SK-N-SH treated with all-trans-retinoic acid at 6 μM for 48 hours (cell line): ENCODE results near the gene TPK1.

Experiments used
- ARNTL ChIP-seq: fragments of 450-650 bp; formaldehyde crosslinking; IDR thresholded peaks from 2 replicates; pipeline ENCODE4 v1.5.0; 2020; ENCODE audit warnings: low read depth, mild to moderate bottlenecking, moderate library complexity, borderline replicate concordance
- CREB5 ChIP-seq: fragments of 250-450 bp; sonication (Bioruptor Pico); IDR thresholded peaks from 2 replicates; pipeline ENCODE4 v1.5.1; 2020; ENCODE audit warnings: low read depth, mild to moderate bottlenecking, moderate library complexity
- CSDC2 ChIP-seq: fragments of 250-450 bp; sonication (Bioruptor Pico); IDR thresholded peaks from 2 replicates; pipeline ENCODE4 v1.5.0; 2020; ENCODE audit warnings: mild to moderate bottlenecking, moderate library complexity
- ESRRG ChIP-seq: fragments of 250-450 bp; sonication (Bioruptor Pico); IDR thresholded peaks from 2 replicates; pipeline ENCODE4 v1.6.1; 2021; ENCODE audit warnings: mild to moderate bottlenecking
- GLIS3 ChIP-seq: fragments of 250-450 bp; sonication (Bioruptor Pico); IDR thresholded peaks from 2 replicates; pipeline ENCODE4 v1.5.0; 2020; ENCODE audit warnings: mild to moderate bottlenecking, moderate library complexity
- ISL1 ChIP-seq: fragments of 250-450 bp; sonication (Bioruptor Pico); IDR thresholded peaks from 2 replicates; pipeline ENCODE4 v2.1.2; 2022; ENCODE audit warnings: mild to moderate bottlenecking, moderate library complexity
- PATZ1 ChIP-seq: fragments of 250-450 bp; sonication (Bioruptor Pico); IDR thresholded peaks from 2 replicates; pipeline ENCODE4 v1.8.0; 2020; ENCODE audit warnings: mild to moderate bottlenecking, moderate library complexity, borderline replicate concordance
- TSHZ2 ChIP-seq: fragments of 250-450 bp; sonication (Bioruptor Pico); IDR thresholded peaks from 2 replicates; pipeline ENCODE4 v1.5.0; 2020; ENCODE audit warnings: mild to moderate bottlenecking, moderate library complexity
- ZC3H10 ChIP-seq: fragments of 250-450 bp; sonication (Bioruptor Pico); IDR thresholded peaks from 2 replicates; pipeline ENCODE4 v1.5.1; 2021; ENCODE audit warnings: mild to moderate bottlenecking, moderate library complexity
- ZFP30 ChIP-seq: fragments of 450-650 bp; formaldehyde crosslinking; IDR thresholded peaks from 2 replicates; pipeline ENCODE4 v1.5.0; 2022; ENCODE audit warnings: mild to moderate bottlenecking, moderate library complexity
- ZNF565 ChIP-seq: fragments of 450-650 bp; formaldehyde crosslinking; conservative IDR thresholded peaks from 2 replicates; pipeline ENCODE4 v1.5.0; 2020; ENCODE audit warnings: low read depth, mild to moderate bottlenecking, moderate library complexity
- ZNF8 ChIP-seq: fragments of 450-650 bp; formaldehyde crosslinking; IDR thresholded peaks from 2 replicates; pipeline ENCODE4 v1.5.0; 2020; ENCODE audit warnings: mild to moderate bottlenecking, moderate library complexity

- TF ChIP-seq ZFP30 (CRISPR knock-in tag) (no peak), PATZ1 (no peak), CSDC2 (CRISPR knock-in tag) (no peak), GLIS3 (CRISPR knock-in tag) (no peak), ARNTL (CRISPR knock-in tag) (no peak), ISL1 (CRISPR knock-in tag) (no peak), CREB5 (CRISPR knock-in tag) (no peak), ZC3H10 (CRISPR knock-in tag) (no peak), TSHZ2 (no peak), ZNF565 (CRISPR knock-in tag) (no peak), ZNF8 (CRISPR knock-in tag) (no peak), ESRRG (CRISPR knock-in tag) (no peak)
These were observed 49.0 kb upstream of the TPK1 start for GRCh38 chr7:144884896-144885295.
